Stomach (tissue), 4 donors: ENCODE measurements around the gene C1orf21.

Experiments
- EP300 ChIP-seq: sonication (generic); formaldehyde crosslinking; IDR thresholded peaks from one replicate; pipeline ENCODE4 v1.6.1; 2017; ENCODE audit warnings: antibody characterized with exemption
- POLR2A ChIP-seq, 4 donors: fragments of 450-650 bp; IDR thresholded peaks; one replicate each; pipeline ENCODE4 v1.6.1; 2016; ENCODE audit warnings: antibody characterized with exemption in 4 of 4, control low read depth in 2 of 4, mild to moderate bottlenecking in 1 of 4, moderate library complexity in 1 of 4
- TF ChIP-seq, protein P1 (sequence below), 7 experiments: fragments of 450-650 bp in 4 of 7; fragments of 200-600 bp in 3 of 7; sonication (generic) in 3 of 7; IDR thresholded peaks; one replicate each; pipeline ENCODE4 v1.5.1; 2016 to 2019; ENCODE audit warnings: antibody characterized with exemption in 7 of 7, control low read depth in 2 of 7, mild to moderate bottlenecking in 1 of 7

DNA sequence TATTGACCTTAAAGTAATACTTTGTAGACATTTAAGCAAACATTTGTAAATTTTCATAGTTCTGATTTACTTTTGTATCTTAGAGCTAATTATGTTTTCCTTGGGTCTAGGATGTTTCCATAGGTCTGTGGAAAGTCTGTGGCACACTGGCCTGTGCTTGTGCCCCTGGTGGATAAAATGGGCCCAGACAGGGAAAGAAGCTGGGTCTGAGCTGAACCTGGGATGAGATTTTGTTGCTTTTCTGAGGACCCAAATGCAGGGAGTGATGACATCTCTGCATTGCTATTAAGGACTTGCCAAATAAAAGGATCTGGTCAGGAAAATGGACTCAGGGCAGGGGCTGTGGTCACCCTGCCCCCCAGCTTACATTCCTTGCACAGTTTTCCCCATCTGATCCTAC lies 41.8 kb downstream of the C1orf21 start:
- TF ChIP-seq, protein P1, sequence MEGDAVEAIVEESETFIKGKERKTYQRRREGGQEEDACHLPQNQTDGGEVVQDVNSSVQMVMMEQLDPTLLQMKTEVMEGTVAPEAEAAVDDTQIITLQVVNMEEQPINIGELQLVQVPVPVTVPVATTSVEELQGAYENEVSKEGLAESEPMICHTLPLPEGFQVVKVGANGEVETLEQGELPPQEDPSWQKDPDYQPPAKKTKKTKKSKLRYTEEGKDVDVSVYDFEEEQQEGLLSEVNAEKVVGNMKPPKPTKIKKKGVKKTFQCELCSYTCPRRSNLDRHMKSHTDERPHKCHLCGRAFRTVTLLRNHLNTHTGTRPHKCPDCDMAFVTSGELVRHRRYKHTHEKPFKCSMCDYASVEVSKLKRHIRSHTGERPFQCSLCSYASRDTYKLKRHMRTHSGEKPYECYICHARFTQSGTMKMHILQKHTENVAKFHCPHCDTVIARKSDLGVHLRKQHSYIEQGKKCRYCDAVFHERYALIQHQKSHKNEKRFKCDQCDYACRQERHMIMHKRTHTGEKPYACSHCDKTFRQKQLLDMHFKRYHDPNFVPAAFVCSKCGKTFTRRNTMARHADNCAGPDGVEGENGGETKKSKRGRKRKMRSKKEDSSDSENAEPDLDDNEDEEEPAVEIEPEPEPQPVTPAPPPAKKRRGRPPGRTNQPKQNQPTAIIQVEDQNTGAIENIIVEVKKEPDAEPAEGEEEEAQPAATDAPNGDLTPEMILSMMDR (IDR thresholded peaks at IDR 0.05), result no peak
- TF ChIP-seq POLR2A (IDR thresholded peaks at IDR 0.05) (no peak), EP300 (no peak)
